ENCODE measurements around the gene DDR2.
"Not testable (repeated sequence)": the region's sequence is repeated elsewhere in the genome, so short reads cannot be mapped to it uniquely, and the experiment has no call there.

DDR2 gene

DNA sequence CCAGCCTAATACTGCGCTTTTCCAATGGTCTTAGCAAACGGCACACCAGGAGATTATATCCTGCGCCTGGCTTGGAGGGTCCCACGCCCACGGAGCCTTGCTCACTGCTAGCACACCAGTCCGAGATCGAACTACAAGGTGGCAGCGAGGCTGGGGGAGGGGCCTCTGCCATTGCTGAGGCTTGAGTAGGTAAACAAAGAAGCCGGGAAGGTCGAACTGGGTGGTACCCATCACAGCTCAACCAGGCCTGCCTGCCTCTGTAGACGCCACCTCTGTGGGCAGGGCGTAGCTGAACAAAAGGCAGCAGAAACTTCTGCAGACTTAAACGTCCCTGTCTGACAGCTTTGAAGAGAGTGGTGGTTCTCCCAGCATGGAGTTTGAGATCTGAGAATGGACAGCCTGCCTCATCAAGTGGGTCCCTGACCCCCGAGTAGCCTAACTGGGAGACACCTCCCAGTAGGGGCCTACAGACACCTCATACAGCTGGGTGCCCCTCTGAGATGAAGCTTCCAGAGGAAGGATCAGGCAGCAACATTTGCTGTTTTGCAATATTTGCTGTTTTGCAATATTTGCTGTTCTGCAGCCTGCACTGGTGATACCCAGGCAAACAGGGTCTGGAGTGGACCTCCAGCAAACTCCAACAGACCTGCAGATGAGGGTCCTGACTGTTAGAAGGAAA lies 114.1 kb downstream of the DDR2 start:
- H3K27me3 Mint-ChIP-seq (ENCODE audit: low read depth); H3K36me3 Mint-ChIP-seq (ENCODE audit: low read depth); H3K4me1 Mint-ChIP-seq (ENCODE audit: low read depth); H3K4me3 Mint-ChIP-seq; H3K27ac Mint-ChIP-seq; DNase-seq (ENCODE audit: low spot score); H3K9me3 Mint-ChIP-seq: not testable (repeated sequence)

DNA sequence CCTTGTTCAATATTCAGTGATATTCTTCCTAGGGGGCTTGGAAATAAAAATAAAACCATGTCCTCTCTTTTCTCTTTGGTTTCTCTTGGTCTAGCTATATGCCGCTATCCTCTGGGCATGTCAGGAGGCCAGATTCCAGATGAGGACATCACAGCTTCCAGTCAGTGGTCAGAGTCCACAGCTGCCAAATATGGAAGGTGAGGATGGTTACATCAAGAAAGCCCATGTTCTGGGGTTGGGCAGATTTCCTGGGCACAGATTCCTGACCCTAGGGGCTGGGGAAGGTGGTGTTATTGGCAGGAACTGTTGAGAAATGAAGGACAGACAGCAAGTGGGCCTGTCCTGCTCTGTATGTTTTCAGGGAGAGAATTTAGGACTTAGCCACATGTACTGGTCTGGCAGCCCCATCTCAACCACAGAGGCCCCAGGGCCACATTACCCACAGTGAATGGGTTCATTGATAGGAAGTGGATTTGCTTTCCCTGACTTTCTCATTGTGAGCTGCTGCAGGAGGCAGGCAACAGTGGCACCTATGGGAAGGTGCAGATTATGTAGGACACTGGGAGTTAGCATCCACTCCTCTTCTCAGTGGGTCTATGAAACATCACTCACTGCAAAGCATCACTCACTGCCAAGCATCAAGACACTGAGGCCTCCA lies 120.9 kb downstream of the DDR2 start:
- H3K36me3 Mint-ChIP-seq (ENCODE audit: low read depth): no peaks in the 10 kb centered on the region
- DNase-seq (ENCODE audit: low spot score): no peak
- no peak overlapping the region for H3K4me3 Mint-ChIP-seq
- no peaks in the 10 kb centered on the region for H3K4me1 Mint-ChIP-seq (ENCODE audit: low read depth)
- no peaks in the 10 kb centered on the region for H3K27me3 Mint-ChIP-seq (ENCODE audit: low read depth)
- H3K9me3 Mint-ChIP-seq: no peaks in the 10 kb centered on the region
- H3K27ac Mint-ChIP-seq: no peak overlapping the region

DNA sequence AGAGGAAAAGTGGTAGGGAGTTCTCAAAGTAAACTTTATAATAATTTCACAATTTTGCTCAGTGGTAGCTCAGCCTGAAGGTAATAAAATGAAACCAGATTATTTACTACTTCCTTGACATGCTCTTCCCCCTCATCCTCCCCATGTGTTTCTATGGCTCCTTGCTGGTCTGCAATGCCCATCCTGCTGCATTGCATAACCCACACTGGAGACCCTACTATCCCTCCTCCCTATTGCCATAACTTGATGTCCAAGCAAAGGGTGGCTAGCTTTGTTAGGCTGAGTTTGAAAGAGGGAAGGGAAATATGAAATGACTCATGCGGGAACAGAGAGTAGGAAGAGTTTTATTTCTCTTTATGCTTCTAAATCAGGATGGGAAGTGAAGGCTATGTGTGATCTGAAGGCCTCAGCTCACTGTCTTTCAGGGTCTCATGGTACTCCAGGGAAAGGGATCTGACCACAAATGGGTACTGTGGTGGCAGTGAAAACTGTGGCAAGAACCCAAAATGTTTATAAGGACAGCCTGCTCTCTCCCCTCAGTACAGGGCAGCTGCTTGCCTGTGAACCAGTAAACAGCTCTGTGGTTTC lies 121.8 kb downstream of the DDR2 start:
- no peak overlapping the region for H3K27ac Mint-ChIP-seq
- H3K4me3 Mint-ChIP-seq: no peak overlapping the region
- no peaks in the 10 kb centered on the region for H3K27me3 Mint-ChIP-seq (ENCODE audit: low read depth)
- no peaks in the 10 kb centered on the region for H3K4me1 Mint-ChIP-seq (ENCODE audit: low read depth)
- no peak for DNase-seq (ENCODE audit: low spot score)
- no peaks in the 10 kb centered on the region for H3K36me3 Mint-ChIP-seq (ENCODE audit: low read depth)
- H3K9me3 Mint-ChIP-seq: no peaks in the 10 kb centered on the region

DNA sequence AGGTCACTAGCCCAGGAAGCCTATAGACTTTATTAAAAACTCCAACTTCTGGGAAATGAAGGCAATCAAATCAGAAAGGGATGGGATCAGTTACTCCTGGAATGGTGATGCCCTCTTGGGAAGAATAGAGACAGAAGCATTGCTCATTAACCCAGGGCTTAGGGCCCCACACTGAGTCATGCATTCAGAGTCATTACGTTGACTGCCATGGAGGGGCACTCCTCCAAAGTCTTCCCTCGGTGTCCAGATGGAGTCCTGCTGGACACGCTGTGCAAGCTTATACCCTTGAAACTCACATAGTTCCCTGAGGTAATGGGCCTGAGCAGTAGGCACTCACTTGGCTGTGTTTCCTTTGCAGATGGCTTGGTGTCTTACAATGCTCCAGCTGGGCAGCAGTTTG lies 123.0 kb downstream of the DDR2 start:
- Mint-ChIP-seq H3K27ac (no peak overlapping the region), H3K9me3 (no peaks in the 10 kb centered on the region), H3K36me3 (ENCODE audit: low read depth) (no peaks in the 10 kb centered on the region), H3K4me3 (no peak overlapping the region), H3K27me3 (ENCODE audit: low read depth) (no peaks in the 10 kb centered on the region), H3K4me1 (ENCODE audit: low read depth) (no peaks in the 10 kb centered on the region)
- DNase-seq (ENCODE audit: low spot score): no peak

DNA sequence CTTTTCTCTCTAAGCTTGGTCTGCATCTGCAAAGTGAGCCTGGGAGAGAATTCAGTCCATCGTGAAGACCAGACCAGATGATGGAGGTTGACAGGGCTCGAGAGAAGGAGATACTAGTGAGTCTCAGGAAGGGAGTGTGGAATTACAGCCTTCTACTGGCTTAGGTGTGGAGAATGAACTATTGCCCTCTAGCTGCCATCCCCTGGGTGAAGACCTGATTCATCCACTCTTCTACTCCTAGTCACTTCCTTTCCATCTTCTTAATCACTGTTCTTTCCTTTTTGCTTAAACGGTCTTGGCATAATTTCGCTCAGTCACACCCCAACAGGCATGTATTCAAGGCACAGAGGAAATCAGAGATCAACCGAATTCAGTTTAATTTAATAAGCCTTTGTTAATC lies 124.3 kb downstream of the DDR2 start:
- DNase-seq (ENCODE audit: low spot score): no peak
- Mint-ChIP-seq H3K27ac (no peak overlapping the region), H3K27me3 (ENCODE audit: low read depth) (no peaks in the 10 kb centered on the region), H3K4me1 (ENCODE audit: low read depth) (no peaks in the 10 kb centered on the region), H3K9me3 (no peaks in the 10 kb centered on the region), H3K4me3 (no peak overlapping the region), H3K36me3 (ENCODE audit: low read depth) (no peaks in the 10 kb centered on the region)

DNA sequence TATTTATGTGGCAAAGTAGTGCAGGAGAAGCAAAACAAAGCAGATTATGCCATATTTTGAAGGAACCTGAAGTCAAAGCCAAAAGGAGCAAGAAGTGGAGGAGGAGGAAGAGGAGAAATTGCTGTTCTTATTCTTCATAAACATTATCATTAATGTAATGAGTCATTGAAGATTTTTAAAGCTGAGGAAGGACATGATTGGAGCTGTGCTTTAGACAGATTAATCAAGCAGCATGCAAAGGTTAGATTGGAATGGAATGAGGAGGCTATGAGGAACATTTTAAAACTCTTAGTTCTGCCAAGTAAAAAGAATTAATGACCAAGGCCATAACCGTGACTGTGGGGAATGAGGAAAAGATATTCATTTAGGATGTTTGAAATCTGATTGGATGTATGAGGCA lies 125.2 kb downstream of the DDR2 start:
- Mint-ChIP-seq H3K27ac (no peak overlapping the region), H3K36me3 (ENCODE audit: low read depth) (no peaks in the 10 kb centered on the region), H3K9me3 (no peaks in the 10 kb centered on the region), H3K27me3 (ENCODE audit: low read depth) (no peaks in the 10 kb centered on the region), H3K4me3 (no peak overlapping the region), H3K4me1 (ENCODE audit: low read depth) (no peaks in the 10 kb centered on the region)
- no peak for DNase-seq (ENCODE audit: low spot score)

DNA sequence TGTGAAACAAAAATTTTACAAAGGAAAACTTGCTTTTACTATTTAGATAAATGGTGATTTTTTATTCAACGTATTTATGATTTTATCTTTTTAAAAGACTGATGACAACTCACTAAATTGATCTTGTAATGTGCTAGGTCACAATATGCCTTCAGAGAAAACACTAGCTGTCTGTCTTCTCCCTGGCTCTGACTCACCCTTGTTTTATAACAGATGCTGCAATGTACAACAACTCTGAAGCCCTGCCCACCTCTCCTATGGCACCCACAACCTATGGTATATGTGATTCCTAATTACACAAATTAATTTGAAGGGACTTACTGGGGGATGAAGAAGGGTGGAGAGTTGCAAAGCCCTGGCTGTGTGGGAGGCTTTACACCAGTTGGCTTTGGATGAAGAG lies 133.5 kb downstream of the DDR2 start:
- DNase-seq (ENCODE audit: low spot score): no peak
- no peaks in the 10 kb centered on the region for H3K4me1 Mint-ChIP-seq (ENCODE audit: low read depth)
- no peak overlapping the region for H3K27ac Mint-ChIP-seq
- H3K4me3 Mint-ChIP-seq: no peak overlapping the region
- peaks cover 14% of the 10 kb centered on the region for H3K27me3 Mint-ChIP-seq (ENCODE audit: low read depth)
- no peaks in the 10 kb centered on the region for H3K9me3 Mint-ChIP-seq
- no peaks in the 10 kb centered on the region for H3K36me3 Mint-ChIP-seq (ENCODE audit: low read depth)

DNA sequence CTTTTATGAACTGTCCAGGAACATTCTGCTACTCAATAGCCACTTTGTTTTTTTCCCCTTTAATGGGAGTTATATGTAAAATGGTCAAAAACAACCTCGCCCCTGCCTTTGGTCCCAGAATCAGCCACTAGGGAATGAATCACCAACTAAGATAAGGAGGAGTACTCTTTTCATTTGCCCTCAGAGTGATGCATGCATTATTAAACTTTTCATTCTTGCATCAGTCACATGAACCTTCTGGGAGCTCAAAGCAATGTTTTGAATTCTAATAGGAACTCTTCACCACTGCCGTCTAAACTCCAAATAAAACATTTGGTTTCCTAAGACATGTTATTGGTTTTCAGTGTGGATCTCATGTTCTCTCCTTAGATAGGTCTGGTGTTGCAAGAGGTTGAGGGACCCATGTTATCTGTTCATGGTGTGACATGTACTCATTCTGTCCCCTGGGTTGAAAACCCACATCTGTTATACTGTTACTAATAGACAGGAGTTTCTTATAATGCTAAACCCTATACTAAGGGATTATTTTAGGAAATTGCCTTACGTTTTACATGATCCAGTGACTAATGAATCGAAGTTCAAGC lies 140.4 kb downstream of the DDR2 start:
- DNase-seq (ENCODE audit: low spot score): no peak
- H3K27ac Mint-ChIP-seq: no peak overlapping the region
- no peaks in the 10 kb centered on the region for H3K36me3 Mint-ChIP-seq (ENCODE audit: low read depth)
- no peaks in the 10 kb centered on the region for H3K4me1 Mint-ChIP-seq (ENCODE audit: low read depth)
- H3K27me3 Mint-ChIP-seq (ENCODE audit: low read depth): peaks cover 22% of the 10 kb centered on the region
- no peaks in the 10 kb centered on the region for H3K9me3 Mint-ChIP-seq
- H3K4me3 Mint-ChIP-seq: no peak overlapping the region

DNA sequence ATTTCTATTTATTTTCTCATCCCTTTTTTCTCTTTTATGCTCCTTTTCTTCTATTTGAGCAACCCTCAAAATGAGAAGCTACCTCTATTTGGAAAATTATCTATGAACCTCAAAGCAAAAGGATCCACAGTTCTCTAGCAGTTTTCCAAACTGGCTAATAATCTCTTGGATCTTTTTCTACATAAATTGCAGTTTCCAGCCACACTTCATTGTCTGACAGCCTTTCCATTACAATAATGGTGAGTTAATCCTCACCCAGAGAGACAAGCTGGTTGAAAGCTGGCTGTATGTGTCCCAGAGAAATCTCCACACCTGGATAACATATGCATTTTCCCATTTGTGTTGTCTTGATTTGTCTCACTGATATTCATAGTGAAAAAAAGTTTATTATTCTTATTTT lies 141.7 kb downstream of the DDR2 start:
- Mint-ChIP-seq H3K36me3 (ENCODE audit: low read depth) (no peaks in the 10 kb centered on the region), H3K27ac (no peak overlapping the region), H3K9me3 (no peaks in the 10 kb centered on the region), H3K4me3 (no peak overlapping the region), H3K27me3 (ENCODE audit: low read depth) (peaks cover 25% of the 10 kb centered on the region), H3K4me1 (ENCODE audit: low read depth) (no peaks in the 10 kb centered on the region)
- DNase-seq (ENCODE audit: low spot score): no peak

DNA sequence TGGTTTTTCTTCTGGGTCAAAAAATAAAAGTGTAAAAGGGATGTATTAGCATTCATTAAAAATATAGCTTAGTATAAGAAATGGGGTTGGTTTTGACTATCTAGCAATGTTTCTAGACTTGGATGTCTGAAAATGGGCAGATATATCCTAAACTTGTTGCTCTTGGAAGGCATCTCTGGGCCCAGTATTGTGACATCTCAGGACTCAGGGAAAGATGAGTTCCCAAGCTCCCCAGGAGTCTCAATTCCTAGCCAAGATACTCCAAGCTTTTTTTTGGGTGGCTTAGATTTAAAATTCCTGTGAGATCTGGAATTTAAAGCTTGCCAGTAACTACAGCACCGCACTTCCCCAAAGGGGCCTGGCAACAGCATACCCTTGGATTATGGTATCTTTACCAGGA lies 146.8 kb downstream of the DDR2 start:
- H3K4me1 Mint-ChIP-seq (ENCODE audit: low read depth): no peaks in the 10 kb centered on the region
- H3K27ac Mint-ChIP-seq: no peak overlapping the region
- no peaks in the 10 kb centered on the region for H3K9me3 Mint-ChIP-seq
- DNase-seq (ENCODE audit: low spot score): no peak
- H3K27me3 Mint-ChIP-seq (ENCODE audit: low read depth): peaks cover 47% of the 10 kb centered on the region
- H3K36me3 Mint-ChIP-seq (ENCODE audit: low read depth): no peaks in the 10 kb centered on the region
- H3K4me3 Mint-ChIP-seq: no peak overlapping the region

DNA sequence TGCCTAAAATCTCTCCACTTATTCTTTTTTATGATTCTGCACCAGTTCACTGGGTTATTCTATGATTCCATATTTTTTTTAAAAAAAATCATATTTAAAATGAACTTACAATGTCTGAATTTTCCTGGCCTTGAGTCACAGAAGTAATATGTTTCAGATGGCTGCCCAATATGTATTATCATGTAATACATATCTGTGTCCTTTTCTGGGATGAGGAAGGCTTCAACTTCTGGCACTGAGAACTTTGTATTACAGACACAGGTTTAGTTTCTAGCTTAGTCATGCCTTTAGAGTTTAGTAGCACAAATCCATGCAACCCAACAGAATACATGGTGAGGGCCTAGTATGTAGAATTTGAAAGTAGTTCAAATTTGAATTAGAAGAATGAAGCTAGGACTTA lies 150.4 kb downstream of the DDR2 start:
- H3K27me3 Mint-ChIP-seq (ENCODE audit: low read depth): peaks cover 49% of the 10 kb centered on the region
- H3K27ac Mint-ChIP-seq: no peak overlapping the region
- no peak overlapping the region for H3K4me3 Mint-ChIP-seq
- no peaks in the 10 kb centered on the region for H3K36me3 Mint-ChIP-seq (ENCODE audit: low read depth)
- no peaks in the 10 kb centered on the region for H3K4me1 Mint-ChIP-seq (ENCODE audit: low read depth)
- no peak for DNase-seq (ENCODE audit: low spot score)
- H3K9me3 Mint-ChIP-seq: no peaks in the 10 kb centered on the region

DNA sequence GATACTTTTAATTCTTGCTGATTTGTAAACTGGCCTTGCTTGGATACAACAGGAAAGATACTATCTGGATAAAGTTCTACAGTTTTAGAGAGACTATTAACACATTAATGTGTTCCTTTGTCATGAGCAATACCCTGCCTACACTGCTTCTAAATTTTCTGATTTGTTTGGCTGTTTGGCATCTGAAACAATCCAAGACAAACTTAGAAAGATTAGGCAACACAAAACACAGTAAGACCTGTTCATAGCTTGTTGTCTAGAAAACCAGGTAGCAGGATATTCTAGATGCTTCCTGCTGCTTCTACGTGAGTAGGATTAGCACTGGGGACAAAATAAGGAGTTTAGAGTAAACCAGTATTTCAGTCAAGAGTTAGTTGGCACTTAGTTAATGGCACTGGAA lies 152.7 kb downstream of the DDR2 start:
- not testable (repeated sequence) for DNase-seq (ENCODE audit: low spot score); H3K9me3 Mint-ChIP-seq; H3K36me3 Mint-ChIP-seq (ENCODE audit: low read depth); H3K4me3 Mint-ChIP-seq; H3K4me1 Mint-ChIP-seq (ENCODE audit: low read depth); H3K27ac Mint-ChIP-seq
- peaks cover 34% of the 10 kb centered on the region for H3K27me3 Mint-ChIP-seq (ENCODE audit: low read depth)

DNA sequence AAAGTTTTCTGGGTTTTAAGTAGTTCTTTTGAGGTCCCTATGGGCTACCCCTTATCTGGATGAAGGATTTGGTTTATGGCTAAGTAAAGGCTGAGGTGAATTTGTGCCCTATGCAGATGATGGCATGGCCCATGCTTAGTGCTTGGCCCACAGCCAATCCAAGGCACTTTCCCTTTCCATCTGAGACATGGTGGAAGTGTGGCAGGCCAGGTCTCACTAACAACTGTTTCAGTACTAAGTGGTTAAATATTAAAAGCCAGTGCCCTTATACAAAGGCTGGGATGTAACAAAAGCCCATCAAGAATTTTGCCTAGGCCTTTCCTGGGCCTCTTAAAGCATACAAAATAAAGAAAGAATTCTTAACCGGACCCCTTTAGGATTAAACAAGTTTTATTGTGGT lies 156.5 kb downstream of the DDR2 start:
- not testable (repeated sequence) for H3K4me1 Mint-ChIP-seq (ENCODE audit: low read depth); H3K9me3 Mint-ChIP-seq; DNase-seq (ENCODE audit: low spot score); H3K27me3 Mint-ChIP-seq (ENCODE audit: low read depth); H3K27ac Mint-ChIP-seq; H3K4me3 Mint-ChIP-seq; H3K36me3 Mint-ChIP-seq (ENCODE audit: low read depth)

DNA sequence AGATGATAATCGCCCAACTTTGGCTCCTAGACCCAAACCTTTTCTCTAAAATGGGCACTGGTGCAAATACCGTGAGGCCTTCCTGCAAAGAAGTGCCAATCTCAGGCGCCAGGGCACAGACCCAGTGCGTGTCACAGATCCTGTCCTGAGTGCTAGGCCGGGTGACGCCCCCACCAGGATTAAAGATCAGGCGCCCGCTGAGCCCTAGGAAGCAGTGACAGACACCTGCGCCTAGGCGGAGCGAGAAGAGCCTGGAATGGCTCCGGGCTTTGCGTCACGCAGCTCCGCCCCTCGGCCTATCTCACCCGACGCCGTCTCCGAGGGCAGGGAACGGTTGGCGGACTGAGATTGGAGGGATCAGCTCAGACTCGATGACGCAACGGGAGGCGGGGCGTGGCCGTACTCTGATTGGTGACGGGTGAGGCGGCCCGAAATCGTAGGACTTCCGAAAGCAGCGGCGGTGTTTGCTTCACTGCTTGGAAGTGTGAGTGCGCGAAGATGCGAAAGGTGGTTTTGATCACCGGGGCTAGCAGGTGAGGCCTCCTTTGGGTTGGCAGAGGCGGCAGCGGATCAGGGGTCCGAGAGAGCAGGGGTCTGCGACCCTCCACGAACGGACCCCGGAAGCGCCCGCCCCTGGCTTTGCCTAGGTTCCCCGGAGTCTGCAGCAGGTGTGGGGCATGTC lies 158.2 kb downstream of the DDR2 start, which contains the start of gene HSD17B7:
TSS of gene HSD17B7 (plus strand) at position 400 of the 682 bp plus-strand sequence. CDS start at position 499, 99 bp downstream.
- peak within 1 kb of the TSS; percentile 92 for H3K4me3 Mint-ChIP-seq
- peak; percentile 81 for DNase-seq (ENCODE audit: low spot score)
- not testable (repeated sequence) for H3K36me3 Mint-ChIP-seq (ENCODE audit: low read depth); H3K27me3 Mint-ChIP-seq (ENCODE audit: low read depth); H3K4me1 Mint-ChIP-seq (ENCODE audit: low read depth); H3K9me3 Mint-ChIP-seq
- peak within 1 kb of the TSS; percentile 96 for H3K27ac Mint-ChIP-seq

Measured in T-helper 2 cell treated with Interferon-gamma antibody and Interleukin-4, amounts not matched to agents 5 μg/mL and 100 μg/mL, for 36 hours (primary cell).